K562 (cell line): ENCODE measurements around the gene ITGA3. TPM values are rescaled to one million over a fixed set of nuclear protein-coding genes. Genes with fewer than 3 reads are reported as not detected.
A peak's percentile ranks its signal among the peaks of the same experiment; 100 is the strongest.

Experiments
- C11orf30 ChIP-seq: fragments of 450-650 bp; IDR thresholded peaks from 2 replicates; pipeline ENCODE4 v1.6.1; 2016; ENCODE audit warnings: low read depth, mild to moderate bottlenecking
- CBX2 ChIP-seq: fragments of 200-600 bp; sonication (generic); IDR thresholded peaks from one replicate; pipeline ENCODE4 v1.6.1; 2012; ENCODE audit warnings: mild to moderate bottlenecking, low read length, inconsistent platforms; ENCODE audit not compliant: insufficient read depth, poor library complexity, severe bottlenecking
- ESRRB ChIP-seq: fragments of 250-450 bp; sonication (Bioruptor Pico); IDR thresholded peaks from 2 replicates; pipeline ENCODE4 v1.5.0; 2020; ENCODE audit warnings: mild to moderate bottlenecking, moderate library complexity, borderline replicate concordance
- LCOR ChIP-seq: sonication (generic); formaldehyde crosslinking; IDR thresholded peaks from 2 replicates; pipeline ENCODE4 v1.8.0; 2022; ENCODE audit warnings: mild to moderate bottlenecking, missing genetic modification reagents
- MECOM ChIP-seq: fragments of 250-450 bp; sonication (Bioruptor Pico); IDR thresholded peaks from 2 replicates; pipeline ENCODE4 v1.8.0; 2022; ENCODE audit warnings: inconsistent platforms
- MIER1 ChIP-seq: fragments of 450-650 bp; IDR thresholded peaks from 2 replicates; pipeline ENCODE4 v1.6.1; 2016; ENCODE audit warnings: antibody characterized with exemption, mild to moderate bottlenecking, low read depth
- MTA1 ChIP-seq: fragments of 450-650 bp; IDR thresholded peaks from 2 replicates; pipeline ENCODE4 v1.6.1; 2017; ENCODE audit warnings: borderline replicate concordance
- MXI1 ChIP-seq: IDR thresholded peaks from 2 replicates; pipeline ENCODE4 v1.6.1; 2011; ENCODE audit warnings: low read depth, mild to moderate bottlenecking, improper control_type of control experiment, low read length
- POLR2G ChIP-seq: fragments of 200-400 bp; formaldehyde crosslinking; IDR thresholded peaks from 2 replicates; pipeline ENCODE4 v1.6.1; 2017; ENCODE audit warnings: low read depth, mild to moderate bottlenecking, antibody characterized with exemption, low read length, moderate library complexity
- RBFOX2 ChIP-seq: fragments of 200-400 bp; formaldehyde crosslinking; IDR thresholded peaks from 2 replicates; pipeline ENCODE4 v1.6.1; 2017; ENCODE audit warnings: low read depth, mild to moderate bottlenecking, low read length, moderate library complexity
- RFX5 ChIP-seq: IDR thresholded peaks from 2 replicates; pipeline ENCODE4 v1.6.1; 2011; ENCODE audit warnings: low read depth, mild to moderate bottlenecking, improper control_type of control experiment, low read length
- SMARCC2 ChIP-seq: fragments of 450-650 bp; IDR thresholded peaks from 2 replicates; pipeline ENCODE4 v1.6.1; 2017; ENCODE audit warnings: antibody characterized with exemption, moderate library complexity, mild to moderate bottlenecking, low read depth
- ZNF347 ChIP-seq: fragments of 450-650 bp; formaldehyde crosslinking; IDR thresholded peaks from 2 replicates; pipeline ENCODE4 v1.4.0; 2020; ENCODE audit warnings: low read depth, mild to moderate bottlenecking, moderate library complexity
- ZNF551 ChIP-seq: fragments of 250-450 bp; sonication (Bioruptor Pico); IDR thresholded peaks from 2 replicates; pipeline ENCODE4 v1.5.0; 2021; ENCODE audit warnings: mild to moderate bottlenecking, moderate library complexity
- ZNF589 ChIP-seq: fragments of 200-800 bp; sonication (Bioruptor generic); IDR thresholded peaks from 2 replicates; pipeline ENCODE4 v1.6.1; 2016; ENCODE audit warnings: low read depth, missing genetic modification characterization, missing compliant biosample characterization
- ZNF778 ChIP-seq: fragments of 450-650 bp; formaldehyde crosslinking; IDR thresholded peaks from 2 replicates; pipeline ENCODE4 v1.4.0; 2020; ENCODE audit warnings: mild to moderate bottlenecking, moderate library complexity
- polyA plus RNA-seq, 8 experiments: library from polyadenylated mRNA; depleted of rRNA in 4 of 8; stranded (reverse) in 5 of 8; unstranded in 3 of 8; fragments of >200 nt; fragmentation: Nextera tagmentation in 2 of 8; fragmentation: Illumina TruSeq in 1 of 8; extraction: Ambion mirVana in 2 of 8; extraction: Trizol in 1 of 8; gene quantifications; 2 replicates each; pipeline versions ENCODE4 v1.2.1 to v1.2.3, GENCODE V29; 2011 to 2014; ENCODE audit warnings: inconsistent platforms in 1 of 8, missing spikeins in 1 of 8
- total RNA-seq, 7 experiments: library from RNA; depleted of rRNA in 6 of 7; stranded (reverse); fragments of >200 nt in 6 of 7; fragmentation: Illumina TruSeq in 2 of 7; extraction: Trizol in 2 of 7; gene quantifications; 2 replicates each; pipeline versions ENCODE4 v1.2.1 to v1.2.3, GENCODE V29; 2011 to 2021; ENCODE audit warnings: low replicate concordance in 1 of 7
- TF ChIP-seq, protein P1 (sequence below): fragments of 250-450 bp; sonication (Bioruptor Pico); IDR thresholded peaks from 2 replicates; pipeline ENCODE4 v1.8.0; 2022; ENCODE audit warnings: inconsistent platforms
- TF ChIP-seq, protein P2 (sequence below), 2 experiments: fragments of 450-650 bp; conservative IDR thresholded peaks; 2 replicates each; pipeline ENCODE4 v1.6.1; 2017; ENCODE audit warnings: mild to moderate bottlenecking in 2 of 2, moderate library complexity in 2 of 2
- TF ChIP-seq, protein P3 (sequence below), 2 experiments: fragments of 450-650 bp in 1 of 2; sonication (generic) in 1 of 2; formaldehyde crosslinking; conservative IDR thresholded peaks; 2 replicates each; pipeline versions ENCODE4 v1.4.0 to v1.8.1; 2020 to 2022; ENCODE audit warnings: mild to moderate bottlenecking in 1 of 2, missing genetic modification reagents in 1 of 2
- TF ChIP-seq, protein P4 (sequence below): fragments of 250-450 bp; sonication (Bioruptor Pico); IDR thresholded peaks from 2 replicates; pipeline ENCODE4 v1.5.0; 2021; ENCODE audit warnings: mild to moderate bottlenecking, borderline replicate concordance
- TF ChIP-seq, protein P5 (sequence below): fragments of 450-650 bp; formaldehyde crosslinking; conservative IDR thresholded peaks from 2 replicates; pipeline ENCODE4 v1.4.0; 2022; ENCODE audit warnings: mild to moderate bottlenecking, missing genetic modification characterization

ITGA3 gene
- total and polyA plus RNA-seq, 9 of the 15 experiments (the other 6 are each of a cell fraction or from before 2014, with no cell fraction given): 0.03 to 0.75 (median 0.14) TPM; not detected in 2

DNA sequence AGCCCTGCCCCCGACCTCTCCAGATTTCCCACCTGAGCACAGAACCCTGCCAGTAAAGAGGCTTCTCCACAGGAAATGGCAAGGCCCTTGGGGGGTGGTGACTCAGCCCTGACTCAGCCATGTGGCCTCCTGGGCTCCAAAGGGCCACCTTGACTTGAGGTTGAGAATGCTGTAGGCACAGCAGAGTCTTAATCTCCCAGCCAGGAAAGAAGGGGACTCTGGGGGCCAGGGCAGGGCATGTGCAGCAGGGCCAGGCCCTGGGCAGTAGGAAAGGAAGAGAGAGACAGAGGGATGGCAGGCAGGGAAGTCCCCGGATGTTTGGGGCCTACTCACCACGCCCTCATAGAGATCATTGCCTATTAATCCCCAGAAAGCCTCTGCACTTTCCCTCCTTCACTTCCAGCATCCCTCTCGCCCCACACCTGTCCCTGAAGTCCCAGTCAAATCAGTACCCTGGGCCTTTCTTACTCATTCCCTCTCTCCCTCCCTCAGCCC is 4.8 kb upstream of the ITGA3 start (continued):
- TF ChIP-seq ZNF347 (CRISPR knock-in tag) (no peak), SMARCC2 (0 out of 2 replicates have a peak, but pooled peaks have one; percentile 48), CBX2 (no peak), ZNF778 (CRISPR knock-in tag) (no peak), LCOR (CRISPR knock-in tag) (no peak), MECOM (CRISPR knock-in tag) (no peak), RFX5 (no peak), RBFOX2 (no peak), ZNF551 (CRISPR knock-in tag) (no peak), ESRRB (CRISPR knock-in tag) (no peak), POLR2G (no peak), MTA1 (no peak), ZNF589 (CRISPR knock-in tag) (peak; percentile 63; the same call in 1 of the 2 replicates), C11orf30 (peak; percentile 44; the same call in 1 of the 2 replicates), MIER1 (no peak), MXI1 (no peak)
- TF ChIP-seq, protein P1, sequence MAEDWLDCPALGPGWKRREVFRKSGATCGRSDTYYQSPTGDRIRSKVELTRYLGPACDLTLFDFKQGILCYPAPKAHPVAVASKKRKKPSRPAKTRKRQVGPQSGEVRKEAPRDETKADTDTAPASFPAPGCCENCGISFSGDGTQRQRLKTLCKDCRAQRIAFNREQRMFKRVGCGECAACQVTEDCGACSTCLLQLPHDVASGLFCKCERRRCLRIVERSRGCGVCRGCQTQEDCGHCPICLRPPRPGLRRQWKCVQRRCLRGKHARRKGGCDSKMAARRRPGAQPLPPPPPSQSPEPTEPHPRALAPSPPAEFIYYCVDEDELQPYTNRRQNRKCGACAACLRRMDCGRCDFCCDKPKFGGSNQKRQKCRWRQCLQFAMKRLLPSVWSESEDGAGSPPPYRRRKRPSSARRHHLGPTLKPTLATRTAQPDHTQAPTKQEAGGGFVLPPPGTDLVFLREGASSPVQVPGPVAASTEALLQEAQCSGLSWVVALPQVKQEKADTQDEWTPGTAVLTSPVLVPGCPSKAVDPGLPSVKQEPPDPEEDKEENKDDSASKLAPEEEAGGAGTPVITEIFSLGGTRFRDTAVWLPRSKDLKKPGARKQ (CRISPR knock-in tag): no peak
- TF ChIP-seq, protein P2, sequence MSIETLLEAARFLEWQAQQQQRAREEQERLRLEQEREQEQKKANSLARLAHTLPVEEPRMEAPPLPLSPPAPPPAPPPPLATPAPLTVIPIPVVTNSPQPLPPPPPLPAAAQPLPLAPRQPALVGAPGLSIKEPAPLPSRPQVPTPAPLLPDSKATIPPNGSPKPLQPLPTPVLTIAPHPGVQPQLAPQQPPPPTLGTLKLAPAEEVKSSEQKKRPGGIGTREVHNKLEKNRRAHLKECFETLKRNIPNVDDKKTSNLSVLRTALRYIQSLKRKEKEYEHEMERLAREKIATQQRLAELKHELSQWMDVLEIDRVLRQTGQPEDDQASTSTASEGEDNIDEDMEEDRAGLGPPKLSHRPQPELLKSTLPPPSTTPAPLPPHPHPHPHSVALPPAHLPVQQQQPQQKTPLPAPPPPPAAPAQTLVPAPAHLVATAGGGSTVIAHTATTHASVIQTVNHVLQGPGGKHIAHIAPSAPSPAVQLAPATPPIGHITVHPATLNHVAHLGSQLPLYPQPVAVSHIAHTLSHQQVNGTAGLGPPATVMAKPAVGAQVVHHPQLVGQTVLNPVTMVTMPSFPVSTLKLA (conservative IDR thresholded peaks at IDR 0.05): no peak
- TF ChIP-seq, protein P3, sequence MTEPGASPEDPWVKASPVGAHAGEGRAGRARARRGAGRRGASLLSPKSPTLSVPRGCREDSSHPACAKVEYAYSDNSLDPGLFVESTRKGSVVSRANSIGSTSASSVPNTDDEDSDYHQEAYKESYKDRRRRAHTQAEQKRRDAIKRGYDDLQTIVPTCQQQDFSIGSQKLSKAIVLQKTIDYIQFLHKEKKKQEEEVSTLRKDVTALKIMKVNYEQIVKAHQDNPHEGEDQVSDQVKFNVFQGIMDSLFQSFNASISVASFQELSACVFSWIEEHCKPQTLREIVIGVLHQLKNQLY (CRISPR knock-in tag; conservative IDR thresholded peaks at IDR 0.05): no peak
- TF ChIP-seq, protein P4, sequence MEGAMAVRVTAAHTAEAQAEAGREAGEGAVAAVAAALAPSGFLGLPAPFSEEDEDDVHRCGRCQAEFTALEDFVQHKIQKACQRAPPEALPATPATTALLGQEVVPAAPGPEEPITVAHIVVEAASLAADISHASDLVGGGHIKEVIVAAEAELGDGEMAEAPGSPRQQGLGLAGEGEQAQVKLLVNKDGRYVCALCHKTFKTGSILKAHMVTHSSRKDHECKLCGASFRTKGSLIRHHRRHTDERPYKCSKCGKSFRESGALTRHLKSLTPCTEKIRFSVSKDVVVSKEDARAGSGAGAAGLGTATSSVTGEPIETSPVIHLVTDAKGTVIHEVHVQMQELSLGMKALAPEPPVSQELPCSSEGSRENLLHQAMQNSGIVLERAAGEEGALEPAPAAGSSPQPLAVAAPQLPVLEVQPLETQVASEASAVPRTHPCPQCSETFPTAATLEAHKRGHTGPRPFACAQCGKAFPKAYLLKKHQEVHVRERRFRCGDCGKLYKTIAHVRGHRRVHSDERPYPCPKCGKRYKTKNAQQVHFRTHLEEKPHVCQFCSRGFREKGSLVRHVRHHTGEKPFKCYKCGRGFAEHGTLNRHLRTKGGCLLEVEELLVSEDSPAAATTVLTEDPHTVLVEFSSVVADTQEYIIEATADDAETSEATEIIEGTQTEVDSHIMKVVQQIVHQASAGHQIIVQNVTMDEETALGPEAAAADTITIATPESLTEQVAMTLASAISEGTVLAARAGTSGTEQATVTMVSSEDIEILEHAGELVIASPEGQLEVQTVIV: no peak
- TF ChIP-seq, protein P5, sequence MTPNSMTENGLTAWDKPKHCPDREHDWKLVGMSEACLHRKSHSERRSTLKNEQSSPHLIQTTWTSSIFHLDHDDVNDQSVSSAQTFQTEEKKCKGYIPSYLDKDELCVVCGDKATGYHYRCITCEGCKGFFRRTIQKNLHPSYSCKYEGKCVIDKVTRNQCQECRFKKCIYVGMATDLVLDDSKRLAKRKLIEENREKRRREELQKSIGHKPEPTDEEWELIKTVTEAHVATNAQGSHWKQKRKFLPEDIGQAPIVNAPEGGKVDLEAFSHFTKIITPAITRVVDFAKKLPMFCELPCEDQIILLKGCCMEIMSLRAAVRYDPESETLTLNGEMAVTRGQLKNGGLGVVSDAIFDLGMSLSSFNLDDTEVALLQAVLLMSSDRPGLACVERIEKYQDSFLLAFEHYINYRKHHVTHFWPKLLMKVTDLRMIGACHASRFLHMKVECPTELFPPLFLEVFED (CRISPR knock-in tag): no peak
